Heart right ventricle (tissue), 16 donors: Measurements from ENCODE around the gene WDR41. TPM values are rescaled to one million over a fixed set of nuclear protein-coding genes. Genes with fewer than 3 reads are reported as not detected.

Source experiments
- ATAC-seq, 8 donors: fragments of 200-7000 bp; cut with Tn5 transposase; one replicate each; pipeline ENCODE4 v1.9.1; 2020; ENCODE audit warnings: mild to moderate bottlenecking in 8 of 8, moderate library complexity in 8 of 8, moderate number of reproducible peaks in 1 of 8
- DNase-seq, 2 donors: peaks; one replicate each; pipeline ENCODE4 v3.0.0-alpha.2; 2020
- H3K27ac ChIP-seq, 10 donors: fragments of 200-600 bp; sonication (generic) in 2 of 10; one replicate each; pipeline versions ENCODE4 v1.5.0 to v1.8.0; 2020 to 2022; ENCODE audit warnings: mild to moderate bottlenecking in 3 of 10
- H3K27me3 ChIP-seq, 7 donors: fragments of 200-600 bp; one replicate each; pipeline ENCODE4 v1.8.0; 2021 to 2022; ENCODE audit warnings: mild to moderate bottlenecking in 2 of 7
- H3K36me3 ChIP-seq, 9 donors: fragments of 200-600 bp; sonication (generic) in 1 of 9; one replicate each; pipeline versions ENCODE4 v1.5.0 to v1.8.0; 2020 to 2022; ENCODE audit warnings: mild to moderate bottlenecking in 2 of 9
- H3K4me1 ChIP-seq, 9 donors: fragments of 200-600 bp; sonication (generic) in 1 of 9; one replicate each; pipeline versions ENCODE4 v1.5.0 to v1.8.0; 2020 to 2022; ENCODE audit warnings: mild to moderate bottlenecking in 4 of 9
- H3K4me3 ChIP-seq, 10 donors: fragments of 200-600 bp; sonication (generic) in 2 of 10; one replicate each; pipeline versions ENCODE4 v1.5.0 to v1.8.0; 2020 to 2022; ENCODE audit warnings: mild to moderate bottlenecking in 7 of 10, moderate library complexity in 2 of 10
- H3K9me3 ChIP-seq, 11 donors: fragments of 200-600 bp in 10 of 11; sonication (generic) in 2 of 11; one replicate each; pipeline versions ENCODE4 v1.5.0 to v1.8.0; 2013 to 2022; ENCODE audit warnings: mild to moderate bottlenecking in 2 of 11, control low read depth in 1 of 11, moderate library complexity in 1 of 11
- WGBS, 2 donors: extraction: QIAGEN DNeasy Blood & Tissue Kit; methylation state at CpG; one replicate each; pipeline ENCODE4 v1.1.7; 2013; ENCODE audit warnings: inconsistent platforms in 1 of 2; 5-methylcytosine and 5-hydroxymethylcytosine counted together
- intact Hi-C, 10 donors: fragments of 100-400 bp; cut with DNase I; formaldehyde crosslinking; loops; one replicate each; pipeline versions ENCODE4 v1.11.1 to v1.14.2; 2022
- polyA plus RNA-seq, 2 donors: library from polyadenylated mRNA; stranded (reverse); fragments of 200-250 nt; gene quantifications; one replicate each; pipeline ENCODE4 v1.2.3, GENCODE V29; 2013
- total RNA-seq, 10 donors: library from RNA; stranded (reverse); fragmentation: NEBNext Ultra II Directional in 3 of 10; extraction: Animal tissue kit (Norgen Biotek cat#: 25700) in 3 of 10; gene quantifications; one replicate each; pipeline versions ENCODE4 v1.2.1 to v1.2.4, GENCODE V29; 2021 to 2023
- TF ChIP-seq, protein P1 (sequence below), 9 donors: fragments of 200-600 bp; sonication (generic) in 2 of 9; IDR thresholded peaks; one replicate each; pipeline versions ENCODE4 v1.5.0 to v1.8.0; 2021 to 2022; ENCODE audit warnings: antibody characterized with exemption in 9 of 9, mild to moderate bottlenecking in 5 of 9, moderate library complexity in 1 of 9
- donor health status: Arrhythmogenic right ventricular cardiomyopathy.
- donor health status: ischemic (EF 13 %, LVEDD 7.1; RV severe dilation, severe dysfunction).
- donor health status: healthy with polysubstance abuse.
- donor health status: DM: no; HTN: yes; CAD: no.
- donor health status: DM: no; HTN: no; CAD: no.
- donor health status: ischemic (EF 25% LVEDD 6.9; RV normal size, moderate dysfunction).
- donor health status: ischemic (EF 25% LVEDD 5.7; RV mildly dilated, moderate dysfunction).
- donor health status: healthy.
- donor health status: DM: yes; HTN: yes; CAD: no.
- donor health status: Ischemic cardiomyopathy.
- donor health status: ischemic (EF 35%, LVEDD 5.7; RV mildly dilated, moderate dysfunction).
- donor health status: nonischemic (EF 11% LVEDD 7.7; RV severe dilation, severe dysfunction).
- donor health status: DM: yes; HTN: yes; CAD: no.
- donor health status: PGD.
- donor health status: ischemic (EF 29% LVEDD 5.4; RV normal size, mild dysfunction).
- donor health status: nonischemic (EF 23%, LVEDD 6.1; RV moderate dilation, normal function).

Gene WDR41
- total and polyA plus RNA-seq, 12 donors: 7.9 to 44.9 (median 31.8) TPM

GRCh38 chr5:77396017-77396416, 96.1 kb downstream of the WDR41 start:
- no peaks in the 10 kb centered on the region for H3K27me3 ChIP-seq
- H3K36me3 ChIP-seq: no peaks in the 10 kb centered on the region
- H3K9me3 ChIP-seq: no peaks in the 10 kb centered on the region
- H3K4me1 ChIP-seq: no peaks in the 10 kb centered on the region
- DNase-seq (no peak), ATAC-seq (no peak)
- H3K27ac ChIP-seq: no peak overlapping the region
- TF ChIP-seq, protein P1, sequence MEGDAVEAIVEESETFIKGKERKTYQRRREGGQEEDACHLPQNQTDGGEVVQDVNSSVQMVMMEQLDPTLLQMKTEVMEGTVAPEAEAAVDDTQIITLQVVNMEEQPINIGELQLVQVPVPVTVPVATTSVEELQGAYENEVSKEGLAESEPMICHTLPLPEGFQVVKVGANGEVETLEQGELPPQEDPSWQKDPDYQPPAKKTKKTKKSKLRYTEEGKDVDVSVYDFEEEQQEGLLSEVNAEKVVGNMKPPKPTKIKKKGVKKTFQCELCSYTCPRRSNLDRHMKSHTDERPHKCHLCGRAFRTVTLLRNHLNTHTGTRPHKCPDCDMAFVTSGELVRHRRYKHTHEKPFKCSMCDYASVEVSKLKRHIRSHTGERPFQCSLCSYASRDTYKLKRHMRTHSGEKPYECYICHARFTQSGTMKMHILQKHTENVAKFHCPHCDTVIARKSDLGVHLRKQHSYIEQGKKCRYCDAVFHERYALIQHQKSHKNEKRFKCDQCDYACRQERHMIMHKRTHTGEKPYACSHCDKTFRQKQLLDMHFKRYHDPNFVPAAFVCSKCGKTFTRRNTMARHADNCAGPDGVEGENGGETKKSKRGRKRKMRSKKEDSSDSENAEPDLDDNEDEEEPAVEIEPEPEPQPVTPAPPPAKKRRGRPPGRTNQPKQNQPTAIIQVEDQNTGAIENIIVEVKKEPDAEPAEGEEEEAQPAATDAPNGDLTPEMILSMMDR (IDR thresholded peaks at IDR 0.05): no peak
- 74 to 83% methylated on average over 1 of the region's 1 CpG for WGBS, 2 donors
- intact Hi-C loops: no loop called here
- H3K4me3 ChIP-seq: no peak overlapping the region

DNA sequence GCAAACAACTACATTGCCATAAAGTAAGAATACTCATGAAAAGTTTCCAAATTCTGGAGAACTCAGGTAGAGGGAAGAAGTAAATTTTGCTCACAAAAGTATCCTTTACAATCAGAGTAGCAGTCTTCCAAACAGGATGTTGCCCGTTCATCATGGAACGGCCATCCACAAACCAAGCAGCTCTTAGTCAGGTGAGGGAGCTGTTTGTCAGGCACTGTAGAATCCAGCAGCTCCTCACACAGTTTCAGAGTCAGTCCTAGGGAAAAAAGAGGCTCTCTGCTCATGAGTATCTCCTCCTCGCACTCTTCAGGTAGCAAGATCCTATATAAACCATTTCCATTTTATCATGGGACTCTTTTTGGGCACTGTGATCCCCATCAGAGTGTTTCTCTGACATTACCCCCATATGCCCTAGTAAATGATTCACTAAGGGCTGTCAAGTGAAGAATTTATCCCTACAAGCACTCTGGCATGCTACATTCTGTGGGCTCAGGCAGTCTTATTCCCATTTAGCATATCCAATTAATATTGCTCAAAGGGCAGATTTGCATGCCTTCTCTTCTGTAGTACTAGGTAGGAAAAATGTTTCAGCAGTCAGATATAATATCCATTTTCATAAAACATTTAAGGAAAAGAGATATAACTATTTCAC, 97.9 kb downstream of the WDR41 start:
- WGBS, 2 donors: 68 to 78% methylated on average over 3 of the region's 3 CpGs

DNA sequence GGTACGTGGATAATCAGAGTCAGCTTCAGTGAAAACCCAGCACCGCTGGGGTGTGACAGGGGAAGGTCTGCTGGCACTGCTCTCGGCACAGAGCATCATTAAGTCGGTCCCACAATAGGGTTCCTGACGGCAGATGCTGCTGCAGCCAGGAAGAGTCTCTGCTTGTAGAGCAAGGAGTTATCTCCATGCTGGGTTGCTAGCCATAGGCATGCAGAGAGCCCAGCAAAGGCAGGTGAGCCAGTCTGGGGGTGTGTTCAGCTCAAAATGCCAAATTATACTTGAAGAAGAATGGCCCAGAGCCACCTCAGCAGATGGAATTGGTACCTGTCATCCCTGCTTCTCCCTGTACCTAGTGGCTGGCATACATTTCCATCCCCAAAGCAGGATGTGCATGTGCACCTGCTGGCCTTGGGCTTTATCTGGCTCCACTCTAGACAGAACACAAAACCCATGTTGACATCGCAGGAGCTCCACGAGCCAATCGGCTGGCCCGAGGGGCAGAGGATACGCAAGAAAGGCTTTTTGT, 100.8 kb downstream of the WDR41 start:
- ATAC-seq (no peak), DNase-seq (no peak)
- Histone ChIP-seq H3K36me3 (no peaks in the 10 kb centered on the region), H3K4me1 (no peaks in the 10 kb centered on the region), H3K27me3 (peaks cover 0 to 3% (median 0%) of the 10 kb centered on the region in 7 donors), H3K4me3 (no peak overlapping the region), H3K9me3 (no peaks in the 10 kb centered on the region), H3K27ac (no peak overlapping the region)
- TF ChIP-seq, protein P1 (IDR thresholded peaks at IDR 0.05): no peak
- WGBS, 2 donors: 88 to 92% methylated on average over 10 of the region's 10 CpGs
- intact Hi-C loops: loop anchor here in 1 of 10 donors (5.0 kb wide), 1 partner anchor 551 kb away; no protein-coding TSS in a partner anchor

More for the DNA sequence above, 97.9 kb downstream of the WDR41 start:
- no peaks in the 10 kb centered on the region for H3K9me3 ChIP-seq
- no peak for DNase-seq
- H3K27me3 ChIP-seq: peaks cover 0 to 3% (median 0%) of the 10 kb centered on the region in 7 donors
- TF ChIP-seq, protein P1 (IDR thresholded peaks at IDR 0.05): no peak
- H3K36me3 ChIP-seq: no peaks in the 10 kb centered on the region
- no peak overlapping the region for H3K27ac ChIP-seq
- intact Hi-C loops: loop anchor here in 1 of 10 donors (5.0 kb wide), 1 partner anchor 548 kb away; no protein-coding TSS in a partner anchor
- no peaks in the 10 kb centered on the region for H3K4me1 ChIP-seq
- no peak overlapping the region for H3K4me3 ChIP-seq
- ATAC-seq: no peak

GRCh38 chr5:77390795-77391194, 101.3 kb downstream of the WDR41 start:
- peaks cover 0 to 3% (median 0%) of the 10 kb centered on the region in 7 donors for H3K27me3 ChIP-seq
- H3K9me3 ChIP-seq: no peaks in the 10 kb centered on the region
- TF ChIP-seq, protein P1 (IDR thresholded peaks at IDR 0.05): no peak
- no peak overlapping the region for H3K27ac ChIP-seq
- intact Hi-C loops: loop anchor here in 1 of 10 donors (5.0 kb wide), 1 partner anchor 552 kb away; no protein-coding TSS in a partner anchor
- H3K4me1 ChIP-seq: no peaks in the 10 kb centered on the region
- DNase-seq (no peak), ATAC-seq (peak in 1 of 8 donors; percentile 31)
- H3K4me3 ChIP-seq: no peak overlapping the region
- WGBS, 2 donors: 81 to 89% methylated on average over 2 of the region's 2 CpGs
- no peaks in the 10 kb centered on the region for H3K36me3 ChIP-seq
